HL-60/S4 treated with phorbol 12-myristate 13-acetate at 8.2 ng/mL for 4 days and 3 days (cell line): ENCODE data around the gene LDB2.

ENCODE experiments used
- in situ Hi-C: fragments of 300-500 bp; cut with MboI; formaldehyde crosslinking; loops from 2 replicates; pipeline ENCODE4 v1.15.0; 2022; ENCODE audit warnings: low sequenced_read_pairs

Gene LDB2

DNA sequence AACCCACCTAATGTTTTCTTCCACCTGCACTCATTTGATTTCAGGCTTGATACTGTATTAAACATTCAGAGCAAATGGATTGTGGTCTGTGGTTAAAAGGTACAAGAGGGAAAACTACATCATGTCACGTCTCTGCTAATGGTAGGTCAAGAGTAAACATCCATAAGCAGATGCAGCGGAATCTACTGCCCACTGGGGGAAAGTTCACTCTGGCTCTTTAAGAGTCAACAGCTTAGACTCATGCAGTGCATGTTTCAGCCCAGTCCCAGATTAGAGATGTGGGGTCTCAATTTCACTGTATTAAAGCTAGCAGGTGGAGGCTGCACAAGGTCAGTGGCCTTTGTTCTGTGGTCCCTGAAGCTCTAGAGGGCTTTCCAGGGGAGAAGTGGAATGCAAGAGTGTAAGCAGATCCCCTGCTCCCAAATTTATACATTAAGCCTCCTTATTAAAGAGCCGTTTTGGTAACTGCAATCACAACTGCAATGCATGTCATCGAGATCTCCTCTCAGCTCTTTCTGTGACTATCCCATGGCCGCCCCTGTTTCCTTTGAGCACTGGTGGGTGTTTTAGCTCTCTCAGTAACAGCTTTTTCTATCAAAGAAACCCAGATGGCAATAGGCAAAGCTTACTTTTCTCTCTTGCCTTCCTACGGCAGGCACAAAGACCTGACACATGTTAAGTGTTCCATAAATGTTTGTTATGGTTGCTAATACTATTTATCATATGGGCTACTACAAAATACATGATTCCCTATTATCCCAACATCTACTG, 53.4 kb downstream of the LDB2 start:
- in situ Hi-C loops = no loop called here

GRCh38 chr4:16843831-16844508, 54.5 kb downstream of the LDB2 start:
- in situ Hi-C loops = no loop called here

- in situ Hi-C loops = no loop called here
These were observed 60.1 kb downstream of the LDB2 start for GRCh38 chr4:16838226-16838875.

DNA sequence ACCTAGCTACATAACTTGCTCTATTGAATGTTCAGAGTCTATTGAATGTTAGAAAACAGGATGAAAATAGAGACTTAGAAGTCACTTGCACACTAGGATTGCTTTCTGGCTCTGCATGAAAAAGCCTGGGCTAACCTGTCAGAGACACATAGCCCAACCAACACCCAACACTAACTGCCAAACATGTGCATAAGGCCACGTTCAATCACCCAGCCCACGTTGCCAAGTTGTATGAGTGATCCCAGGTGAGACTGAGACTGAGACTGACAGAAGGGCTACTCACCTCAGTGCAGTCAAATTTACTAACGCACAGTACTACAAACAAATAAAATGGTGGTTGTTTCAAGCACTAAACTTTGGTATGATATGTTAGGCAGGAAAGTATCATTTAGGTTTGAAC, 61.0 kb downstream of the LDB2 start:
- in situ Hi-C loops = no loop called here

GRCh38 chr4:16836324-16836723, 62.1 kb downstream of the LDB2 start:
- in situ Hi-C loops = no loop called here

DNA sequence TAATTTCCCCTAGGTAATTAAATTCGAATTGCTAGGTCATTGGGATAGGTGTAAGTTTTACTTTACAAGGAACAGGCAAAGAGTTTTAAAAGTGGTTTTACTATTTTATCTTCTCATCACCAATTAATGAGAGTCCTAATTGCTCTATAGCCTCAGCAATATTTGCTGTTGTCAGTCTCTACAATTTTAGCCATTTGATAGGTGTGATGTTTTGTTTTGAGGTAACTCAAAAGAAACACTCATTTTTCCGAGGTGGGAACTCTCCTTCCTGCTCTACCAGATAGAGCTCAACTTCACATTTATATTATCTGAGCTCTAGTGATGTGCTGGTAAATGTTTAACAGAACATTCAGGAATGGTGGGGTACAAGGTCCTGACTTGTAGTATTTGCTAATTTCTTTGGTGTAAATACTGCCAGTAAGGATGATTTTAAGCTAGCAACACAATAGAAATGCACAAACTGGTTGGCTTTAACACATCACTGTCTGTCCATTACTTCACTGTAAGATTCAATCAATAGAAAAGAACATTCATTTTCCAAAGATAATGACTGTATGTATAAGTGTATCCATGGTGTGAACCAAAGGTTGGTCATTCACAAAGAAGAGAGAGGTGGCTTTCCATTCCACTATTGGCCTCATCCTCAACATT, 62.7 kb downstream of the LDB2 start:
- in situ Hi-C loops = no loop called here

GRCh38 chr4:16834814-16835213, 63.6 kb downstream of the LDB2 start:
- in situ Hi-C loops = no loop called here

GRCh38 chr4:16833722-16834121, 64.7 kb downstream of the LDB2 start:
- in situ Hi-C loops = no loop called here

DNA sequence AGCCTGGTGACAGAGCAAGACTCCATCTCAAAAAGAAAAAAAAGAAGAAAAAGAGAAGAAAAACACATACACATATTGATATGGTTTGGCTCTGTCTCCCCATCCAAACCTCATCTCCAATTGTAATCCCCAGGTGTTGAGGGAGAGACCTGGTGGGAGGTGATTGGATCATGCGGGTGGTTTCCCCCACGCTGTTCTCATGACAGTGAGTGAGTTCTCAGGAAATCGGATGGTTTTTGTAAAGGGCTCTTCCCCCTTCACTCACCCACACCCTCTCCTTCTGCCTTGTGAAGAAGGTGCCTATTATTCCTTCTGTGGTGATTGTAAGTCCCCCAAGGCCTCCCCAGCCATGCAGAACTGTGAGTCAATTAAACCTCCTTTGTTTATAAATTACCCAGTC, 68.4 kb downstream of the LDB2 start:
- in situ Hi-C loops = no loop called here

- in situ Hi-C loops = no loop called here
These were observed 70.4 kb downstream of the LDB2 start for GRCh38 chr4:16827794-16828724.

DNA sequence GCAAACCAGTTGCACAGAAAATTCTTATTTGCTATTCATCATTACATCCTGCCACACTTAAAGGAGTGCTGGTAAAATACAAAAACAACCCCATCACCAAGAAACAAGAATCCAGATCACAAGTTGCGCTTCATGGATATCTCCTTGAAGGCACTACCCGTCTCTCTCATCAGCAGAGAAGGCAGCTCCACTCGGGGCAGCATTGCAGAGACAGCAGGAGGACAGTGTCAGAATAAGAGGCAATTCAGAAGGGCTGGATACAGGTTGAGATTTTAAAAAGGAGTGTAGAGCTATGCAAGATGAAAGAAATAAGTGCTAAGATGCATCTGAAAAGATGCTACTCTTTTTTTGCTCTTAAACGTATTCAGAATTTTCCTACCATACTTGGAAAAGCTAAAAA, 71.4 kb downstream of the LDB2 start:
- in situ Hi-C loops = no loop called here

DNA sequence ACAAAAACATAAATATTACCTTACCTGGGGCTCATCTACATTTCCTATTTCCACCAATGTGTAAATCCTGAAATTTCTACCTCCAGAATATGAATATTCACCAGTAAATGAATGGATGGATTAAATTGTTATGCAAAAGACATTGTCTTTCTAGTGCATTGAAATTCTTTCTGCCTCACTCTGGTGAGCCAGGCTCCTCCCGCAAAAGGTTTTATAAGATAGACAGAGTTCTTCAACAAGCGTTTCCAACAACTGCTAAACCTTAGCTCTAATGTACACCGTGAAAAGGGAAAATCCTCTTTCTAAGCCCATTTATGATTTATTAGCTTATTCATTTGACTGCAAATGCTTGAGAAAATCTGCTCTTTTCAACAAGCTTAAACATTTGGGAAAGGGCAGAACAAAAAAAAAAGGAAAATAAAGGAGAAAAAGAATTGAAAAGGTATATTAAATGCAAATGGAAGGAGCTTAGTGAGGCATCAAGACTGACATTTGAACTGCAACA, 72.0 kb downstream of the LDB2 start:
- in situ Hi-C loops = no loop called here

DNA sequence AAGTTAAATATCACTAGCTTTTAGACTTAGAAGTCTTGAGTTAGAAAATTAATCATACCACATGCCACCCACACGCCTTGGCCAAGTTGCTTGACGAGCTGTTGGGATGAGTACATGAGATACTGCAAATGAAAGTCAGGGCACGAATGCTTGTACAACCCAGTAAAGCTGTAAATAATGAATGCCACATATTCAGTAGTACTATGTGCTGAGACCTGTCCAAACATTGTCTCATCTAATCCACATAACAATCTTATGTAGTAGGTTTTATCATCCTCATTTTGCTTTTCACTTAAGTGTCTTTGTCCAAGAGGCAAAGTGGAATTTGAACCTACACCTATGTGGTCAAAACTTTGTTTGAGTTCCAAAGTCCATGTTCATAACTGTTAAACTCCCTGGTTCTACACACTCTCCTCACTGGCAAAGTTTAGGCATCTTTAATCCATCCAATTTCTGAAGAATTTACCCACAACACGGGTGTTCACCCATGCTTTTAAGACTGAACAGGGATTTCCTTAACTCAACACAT, 74.1 kb downstream of the LDB2 start:
- in situ Hi-C loops = no loop called here

DNA sequence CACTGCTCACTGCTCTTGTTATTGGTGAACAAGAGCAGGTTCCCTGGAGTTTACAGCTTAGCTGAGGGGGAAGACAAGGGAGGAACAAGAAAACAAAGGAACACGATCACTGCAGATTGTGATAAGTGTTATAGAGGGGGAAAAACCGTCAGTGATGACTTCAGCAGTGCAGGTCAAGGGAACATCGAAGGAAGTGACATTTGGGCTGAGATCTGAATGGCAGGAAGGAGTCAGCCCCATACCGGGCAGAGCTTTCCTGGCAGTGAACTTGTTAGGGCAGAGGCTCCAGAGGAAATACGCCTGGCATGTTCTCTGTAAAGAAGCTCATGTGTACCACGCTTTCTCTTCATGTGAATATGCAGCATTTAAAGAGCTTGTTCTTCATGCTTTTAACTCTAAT, 78.1 kb downstream of the LDB2 start:
- in situ Hi-C loops = no loop called here

- in situ Hi-C loops = no loop called here
These were observed 78.8 kb downstream of the LDB2 start for GRCh38 chr4:16819652-16820051.

DNA sequence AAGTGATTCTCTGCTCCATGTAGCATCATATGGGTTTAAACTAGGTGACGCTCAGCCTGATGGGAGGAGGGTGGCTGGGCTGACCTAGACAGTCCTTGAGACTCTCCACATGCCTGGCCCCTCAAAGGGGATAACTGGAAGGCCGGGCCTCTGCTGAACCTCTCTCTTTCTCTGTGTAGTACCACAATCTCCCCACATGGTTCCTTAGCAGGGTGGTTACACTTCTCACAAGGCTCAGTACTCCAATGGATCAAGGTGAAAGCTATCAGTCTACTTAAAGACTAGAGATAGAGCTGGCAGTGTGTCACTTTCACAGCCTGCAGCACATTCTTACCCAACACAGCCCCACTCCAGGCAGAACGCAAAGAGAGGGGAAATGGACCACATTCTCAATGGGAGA, 80.4 kb downstream of the LDB2 start:
- in situ Hi-C loops = no loop called here

DNA sequence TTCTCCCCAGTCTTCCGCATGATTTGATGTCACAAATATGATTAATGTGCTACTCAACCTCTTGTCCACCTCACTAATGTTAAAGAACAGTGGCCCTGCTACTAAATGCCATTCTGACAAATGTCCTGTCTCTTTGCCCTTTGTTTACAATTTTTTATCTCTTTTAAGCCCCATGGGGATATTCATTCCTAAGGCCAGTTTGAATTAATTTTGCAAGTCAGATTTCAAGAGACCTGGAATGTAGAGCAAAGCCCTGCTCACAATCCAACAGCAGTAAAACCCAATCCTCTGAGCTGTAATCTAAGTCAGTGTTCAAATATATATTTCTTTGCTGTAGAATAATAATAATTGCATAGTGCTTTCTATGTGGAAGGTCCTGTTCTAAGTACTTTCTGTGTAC, 81.2 kb downstream of the LDB2 start:
- in situ Hi-C loops = no loop called here

DNA sequence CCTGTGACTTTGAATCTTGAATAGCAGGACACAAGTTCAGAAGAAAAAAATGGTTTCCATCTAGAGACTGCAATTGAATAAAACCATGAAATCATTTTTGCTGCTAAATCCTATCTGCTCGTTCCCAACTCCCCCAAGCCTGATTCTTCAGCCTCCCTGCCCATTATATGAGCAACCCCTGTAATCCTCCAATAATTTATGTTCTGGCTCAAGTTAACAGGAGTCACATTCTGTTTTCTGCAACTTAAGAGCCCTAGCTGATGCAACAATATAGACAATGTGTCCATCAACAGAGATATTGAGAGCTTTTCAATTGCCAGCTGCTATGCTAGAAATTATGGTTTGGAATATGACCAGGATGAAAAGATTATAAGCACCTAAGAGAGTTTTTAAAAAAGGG, 84.1 kb downstream of the LDB2 start:
- in situ Hi-C loops = no loop called here

- in situ Hi-C loops = no loop called here
These were observed 86.4 kb downstream of the LDB2 start for GRCh38 chr4:16812041-16812440.

- in situ Hi-C loops = no loop called here
These were observed 88.5 kb downstream of the LDB2 start for GRCh38 chr4:16809943-16810342.
